ENCODE results near the gene HNF1A. TPM values are rescaled to one million over a fixed set of nuclear protein-coding genes. Genes with fewer than 3 reads are reported as not detected.
A peak's percentile ranks its signal among the peaks of the same experiment; 100 is the strongest.

The HNF1A gene, protein sequence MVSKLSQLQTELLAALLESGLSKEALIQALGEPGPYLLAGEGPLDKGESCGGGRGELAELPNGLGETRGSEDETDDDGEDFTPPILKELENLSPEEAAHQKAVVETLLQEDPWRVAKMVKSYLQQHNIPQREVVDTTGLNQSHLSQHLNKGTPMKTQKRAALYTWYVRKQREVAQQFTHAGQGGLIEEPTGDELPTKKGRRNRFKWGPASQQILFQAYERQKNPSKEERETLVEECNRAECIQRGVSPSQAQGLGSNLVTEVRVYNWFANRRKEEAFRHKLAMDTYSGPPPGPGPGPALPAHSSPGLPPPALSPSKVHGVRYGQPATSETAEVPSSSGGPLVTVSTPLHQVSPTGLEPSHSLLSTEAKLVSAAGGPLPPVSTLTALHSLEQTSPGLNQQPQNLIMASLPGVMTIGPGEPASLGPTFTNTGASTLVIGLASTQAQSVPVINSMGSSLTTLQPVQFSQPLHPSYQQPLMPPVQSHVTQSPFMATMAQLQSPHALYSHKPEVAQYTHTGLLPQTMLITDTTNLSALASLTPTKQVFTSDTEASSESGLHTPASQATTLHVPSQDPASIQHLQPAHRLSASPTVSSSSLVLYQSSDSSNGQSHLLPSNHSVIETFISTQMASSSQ
- total RNA-seq (2022) (not detected in 2 replicates), Bru-seq, nascent RNA (not detected), BruChase-seq, experiment 1, labeled RNA remaining after a 6-hour chase (percentile 9 among the genes with signal in this experiment), BruChase-seq, experiment 2, labeled RNA remaining after a 2-hour chase (not detected)
- long read RNA-seq: 0 reads

DNA sequence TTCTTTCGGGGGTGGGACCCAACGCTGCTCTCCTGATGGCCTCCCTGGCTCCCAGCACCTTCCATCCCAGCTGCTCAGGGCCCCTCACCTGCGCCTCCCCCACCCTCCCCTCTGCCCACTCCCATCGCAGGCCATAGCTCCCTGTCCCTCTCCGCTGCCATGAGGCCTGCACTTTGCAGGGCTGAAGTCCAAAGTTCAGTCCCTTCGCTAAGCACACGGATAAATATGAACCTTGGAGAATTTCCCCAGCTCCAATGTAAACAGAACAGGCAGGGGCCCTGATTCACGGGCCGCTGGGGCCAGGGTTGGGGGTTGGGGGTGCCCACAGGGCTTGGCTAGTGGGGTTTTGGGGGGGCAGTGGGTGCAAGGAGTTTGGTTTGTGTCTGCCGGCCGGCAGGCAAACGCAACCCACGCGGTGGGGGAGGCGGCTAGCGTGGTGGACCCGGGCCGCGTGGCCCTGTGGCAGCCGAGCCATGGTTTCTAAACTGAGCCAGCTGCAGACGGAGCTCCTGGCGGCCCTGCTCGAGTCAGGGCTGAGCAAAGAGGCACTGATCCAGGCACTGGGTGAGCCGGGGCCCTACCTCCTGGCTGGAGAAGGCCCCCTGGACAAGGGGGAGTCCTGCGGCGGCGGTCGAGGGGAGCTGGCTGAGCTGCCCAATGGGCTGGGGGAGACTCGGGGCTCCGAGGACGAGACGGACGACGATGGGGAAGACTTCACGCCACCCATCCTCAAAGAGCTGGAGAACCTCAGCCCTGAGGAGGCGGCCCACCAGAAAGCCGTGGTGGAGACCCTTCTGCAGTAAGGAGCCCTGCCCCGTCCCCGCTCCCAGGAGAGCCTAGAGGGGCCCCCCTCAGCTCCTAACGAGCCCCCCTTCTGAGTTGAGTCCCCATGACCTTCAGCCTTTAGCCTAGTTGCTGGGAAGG, at the start of gene HNF1A:
TSS of gene HNF1A (plus strand) at position 248 of the 924 bp plus-strand sequence. CDS start at position 474, 226 bp downstream.
- CTCF ChIA-PET: interaction anchor here (0.6 to 1.1 kb wide), 3 partner anchors 16 to 652 kb away, joined by 3 to 5 read pairs (median 3); no protein-coding TSS in a partner anchor
- H3K27me3 Mint-ChIP-seq (ENCODE audit: insufficient read depth, unreplicated experiment): peaks cover under 1% of the 10 kb centered on the region
- POLR2A ChIA-PET: no interaction called here
- no peaks in the 10 kb centered on the region for H3K4me1 Mint-ChIP-seq (ENCODE audit: insufficient read depth, unreplicated experiment)
- no peak within 1 kb of the TSS for H3K27ac Mint-ChIP-seq (ENCODE audit: low read depth, unreplicated experiment)
- H3K9me3 Mint-ChIP-seq (ENCODE audit: unreplicated experiment): no peaks in the 10 kb centered on the region
- DNase-seq (ENCODE audit: unreplicated experiment): no peak
- TF ChIP-seq, protein P1, sequence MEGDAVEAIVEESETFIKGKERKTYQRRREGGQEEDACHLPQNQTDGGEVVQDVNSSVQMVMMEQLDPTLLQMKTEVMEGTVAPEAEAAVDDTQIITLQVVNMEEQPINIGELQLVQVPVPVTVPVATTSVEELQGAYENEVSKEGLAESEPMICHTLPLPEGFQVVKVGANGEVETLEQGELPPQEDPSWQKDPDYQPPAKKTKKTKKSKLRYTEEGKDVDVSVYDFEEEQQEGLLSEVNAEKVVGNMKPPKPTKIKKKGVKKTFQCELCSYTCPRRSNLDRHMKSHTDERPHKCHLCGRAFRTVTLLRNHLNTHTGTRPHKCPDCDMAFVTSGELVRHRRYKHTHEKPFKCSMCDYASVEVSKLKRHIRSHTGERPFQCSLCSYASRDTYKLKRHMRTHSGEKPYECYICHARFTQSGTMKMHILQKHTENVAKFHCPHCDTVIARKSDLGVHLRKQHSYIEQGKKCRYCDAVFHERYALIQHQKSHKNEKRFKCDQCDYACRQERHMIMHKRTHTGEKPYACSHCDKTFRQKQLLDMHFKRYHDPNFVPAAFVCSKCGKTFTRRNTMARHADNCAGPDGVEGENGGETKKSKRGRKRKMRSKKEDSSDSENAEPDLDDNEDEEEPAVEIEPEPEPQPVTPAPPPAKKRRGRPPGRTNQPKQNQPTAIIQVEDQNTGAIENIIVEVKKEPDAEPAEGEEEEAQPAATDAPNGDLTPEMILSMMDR (IDR thresholded peaks at IDR 0.05; ENCODE audit: unreplicated experiment): no peak
- no TSS peak for BruUV-seq (replicated peaks)
- intact Hi-C loops (cut with micrococcal nuclease): loop anchor here (10.0 kb wide), 1 partner anchor 544 kb away; the partner anchor contains the start of gene COX6A1
- no peaks in the 10 kb centered on the region for H3K36me3 Mint-ChIP-seq (ENCODE audit: insufficient read depth, unreplicated experiment)
- no peak within 1 kb of the TSS for H3K4me3 Mint-ChIP-seq (ENCODE audit: unreplicated experiment)

DNA sequence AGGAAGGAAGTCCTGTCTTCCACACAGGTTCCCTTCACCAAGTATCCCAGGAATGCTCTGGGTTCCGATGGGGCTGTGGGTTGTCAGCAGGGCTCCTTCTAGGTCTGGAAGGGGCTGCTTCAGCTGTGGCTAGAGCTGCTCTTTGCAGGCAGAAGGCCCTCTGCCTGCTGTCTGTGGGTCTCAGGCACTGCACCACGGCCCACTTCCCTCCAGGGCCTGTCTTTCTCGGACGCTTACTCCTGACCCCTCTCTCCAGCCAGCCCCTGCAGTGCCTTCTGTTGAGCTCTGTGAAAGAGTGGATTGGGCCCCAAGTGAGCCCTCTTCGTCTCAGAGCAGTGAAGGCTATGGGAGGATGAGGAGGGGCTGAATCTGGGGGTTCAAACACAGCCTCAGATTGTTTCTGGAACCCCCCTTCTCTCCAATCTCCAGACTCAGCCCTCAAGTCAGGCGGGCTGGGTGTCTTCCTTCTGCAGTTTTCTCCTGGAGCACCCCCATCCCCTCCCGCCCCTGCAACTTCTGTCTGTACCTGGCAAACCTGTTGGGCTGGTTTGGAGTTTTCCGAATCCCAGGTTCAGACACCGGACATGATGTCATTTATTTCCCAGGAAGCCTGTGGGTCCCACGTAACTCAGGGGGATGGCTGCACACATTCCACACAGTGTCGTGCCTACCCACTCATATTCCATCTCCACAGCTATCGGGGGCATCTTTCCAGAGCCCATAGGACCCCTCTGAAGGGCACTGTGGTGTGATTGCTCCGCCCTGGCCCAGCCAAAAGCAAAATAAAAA, 49.3 kb upstream of the HNF1A start:
- no peaks in the 10 kb centered on the region for H3K36me3 Mint-ChIP-seq (ENCODE audit: insufficient read depth, unreplicated experiment)
- TF ChIP-seq, protein P1 (IDR thresholded peaks at IDR 0.05; ENCODE audit: unreplicated experiment): no peak
- no peaks in the 10 kb centered on the region for H3K9me3 Mint-ChIP-seq (ENCODE audit: unreplicated experiment)
- ChIA-PET CTCF (interaction anchor here (0.5 to 0.7 kb wide), 3 partner anchors 8 to 337 kb away, joined by 3 to 4 read pairs (median 3); no protein-coding TSS in a partner anchor), POLR2A (no interaction called here)
- intact Hi-C loops (cut with micrococcal nuclease): no loop called here
- H3K4me1 Mint-ChIP-seq (ENCODE audit: insufficient read depth, unreplicated experiment): peaks cover 12% of the 10 kb centered on the region
- H3K4me3 Mint-ChIP-seq (ENCODE audit: unreplicated experiment): no peak overlapping the region
- no TSS peak for BruUV-seq (replicated peaks)
- no peaks in the 10 kb centered on the region for H3K27me3 Mint-ChIP-seq (ENCODE audit: insufficient read depth, unreplicated experiment)
- no peak overlapping the region for H3K27ac Mint-ChIP-seq (ENCODE audit: low read depth, unreplicated experiment)
- DNase-seq (ENCODE audit: unreplicated experiment): no peak

DNA sequence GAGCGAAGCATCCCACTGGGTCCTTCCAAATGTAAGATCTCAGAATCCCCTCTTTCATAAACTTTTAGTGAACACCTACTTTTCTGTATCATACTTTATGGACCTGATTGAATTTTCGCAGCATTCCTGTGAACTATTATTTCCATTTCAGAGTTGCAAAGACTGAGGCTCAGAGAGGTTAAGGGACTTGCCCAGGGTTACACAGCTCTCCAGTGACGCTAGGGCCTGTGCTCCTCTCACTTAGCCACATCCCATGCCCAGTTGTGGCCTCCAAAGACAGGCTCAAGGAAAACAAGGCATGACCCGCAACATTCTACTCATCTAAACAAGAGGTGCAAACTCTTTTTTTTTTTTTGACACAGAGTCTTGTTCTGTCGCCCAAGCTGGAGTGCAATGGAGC, 48.3 kb upstream of the HNF1A start:
- CTCF ChIA-PET: no interaction called here
- POLR2A ChIA-PET: interaction anchor here (1.0 kb wide), 1 partner anchor 39 kb away, joined by 3 read pairs; no protein-coding TSS in a partner anchor
- intact Hi-C loops (cut with micrococcal nuclease): no loop called here
- no peaks in the 10 kb centered on the region for H3K9me3 Mint-ChIP-seq (ENCODE audit: unreplicated experiment)
- H3K36me3 Mint-ChIP-seq (ENCODE audit: insufficient read depth, unreplicated experiment): no peaks in the 10 kb centered on the region
- no peaks in the 10 kb centered on the region for H3K27me3 Mint-ChIP-seq (ENCODE audit: insufficient read depth, unreplicated experiment)
- peaks cover 7% of the 10 kb centered on the region for H3K4me1 Mint-ChIP-seq (ENCODE audit: insufficient read depth, unreplicated experiment)
- BruUV-seq (replicated peaks): no TSS peak
- DNase-seq (ENCODE audit: unreplicated experiment): no peak
- no peak overlapping the region for H3K27ac Mint-ChIP-seq (ENCODE audit: low read depth, unreplicated experiment)
- TF ChIP-seq, protein P1 (IDR thresholded peaks at IDR 0.05; ENCODE audit: unreplicated experiment): no peak
- no peak overlapping the region for H3K4me3 Mint-ChIP-seq (ENCODE audit: unreplicated experiment)

Measured in MCF 10A (cell line).